Liver (tissue), 3 donors: ENCODE measurements around the gene SYMPK.

Source experiments
- FOXA2 ChIP-seq: IDR thresholded peaks from 2 replicates; pipeline ENCODE4 v1.6.1; 2016; ENCODE audit warnings: antibody characterized with exemption
- GABPA ChIP-seq, 2 donors: IDR thresholded peaks in 1 of 2; conservative IDR thresholded peaks in 1 of 2; 2 replicates each; pipeline ENCODE4 v1.6.1; 2016; ENCODE audit warnings: antibody characterized with exemption in 2 of 2, mild to moderate bottlenecking in 1 of 2, moderate library complexity in 1 of 2
- JUND ChIP-seq, 2 donors: IDR thresholded peaks; 2 replicates each; pipeline ENCODE4 v1.6.1; 2016; ENCODE audit warnings: antibody characterized with exemption in 2 of 2
- TF ChIP-seq, protein P1 (sequence below): fragments of 150-350 bp; IDR thresholded peaks from 2 replicates; pipeline ENCODE4 v1.5.1; 2017; ENCODE audit warnings: improper control_type of control experiment, low read depth, low read length; ENCODE audit not compliant: missing input control
- TF ChIP-seq, protein P2 (sequence below): IDR thresholded peaks from 2 replicates; pipeline ENCODE4 v1.6.1; 2016; ENCODE audit warnings: antibody characterized with exemption
- donor health status: healthy.
- donor health status: healthy.

DNA sequence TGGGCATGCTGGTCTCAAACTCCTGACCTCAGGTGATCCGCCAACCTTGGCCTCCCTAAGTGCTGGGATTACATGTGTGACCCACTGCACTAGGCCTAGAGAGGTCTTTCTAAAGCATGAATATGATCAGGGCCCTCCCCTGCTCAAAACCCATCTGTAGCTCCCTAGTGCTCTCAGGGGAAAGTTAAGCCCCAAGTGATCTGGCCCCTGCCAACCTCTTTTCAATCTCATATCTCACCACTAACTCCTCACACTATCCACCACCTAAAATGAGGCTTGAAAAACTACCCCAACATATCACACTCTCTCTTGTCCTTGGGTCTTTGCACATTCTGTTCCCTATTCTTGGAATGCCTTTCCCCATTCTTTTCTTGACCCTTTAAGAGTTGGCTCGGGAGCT, 68.3 kb downstream of the SYMPK start:
- TF ChIP-seq, protein P1, sequence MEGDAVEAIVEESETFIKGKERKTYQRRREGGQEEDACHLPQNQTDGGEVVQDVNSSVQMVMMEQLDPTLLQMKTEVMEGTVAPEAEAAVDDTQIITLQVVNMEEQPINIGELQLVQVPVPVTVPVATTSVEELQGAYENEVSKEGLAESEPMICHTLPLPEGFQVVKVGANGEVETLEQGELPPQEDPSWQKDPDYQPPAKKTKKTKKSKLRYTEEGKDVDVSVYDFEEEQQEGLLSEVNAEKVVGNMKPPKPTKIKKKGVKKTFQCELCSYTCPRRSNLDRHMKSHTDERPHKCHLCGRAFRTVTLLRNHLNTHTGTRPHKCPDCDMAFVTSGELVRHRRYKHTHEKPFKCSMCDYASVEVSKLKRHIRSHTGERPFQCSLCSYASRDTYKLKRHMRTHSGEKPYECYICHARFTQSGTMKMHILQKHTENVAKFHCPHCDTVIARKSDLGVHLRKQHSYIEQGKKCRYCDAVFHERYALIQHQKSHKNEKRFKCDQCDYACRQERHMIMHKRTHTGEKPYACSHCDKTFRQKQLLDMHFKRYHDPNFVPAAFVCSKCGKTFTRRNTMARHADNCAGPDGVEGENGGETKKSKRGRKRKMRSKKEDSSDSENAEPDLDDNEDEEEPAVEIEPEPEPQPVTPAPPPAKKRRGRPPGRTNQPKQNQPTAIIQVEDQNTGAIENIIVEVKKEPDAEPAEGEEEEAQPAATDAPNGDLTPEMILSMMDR = no peak
- TF ChIP-seq, protein P2, sequence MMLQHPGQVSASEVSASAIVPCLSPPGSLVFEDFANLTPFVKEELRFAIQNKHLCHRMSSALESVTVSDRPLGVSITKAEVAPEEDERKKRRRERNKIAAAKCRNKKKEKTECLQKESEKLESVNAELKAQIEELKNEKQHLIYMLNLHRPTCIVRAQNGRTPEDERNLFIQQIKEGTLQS = no peak
- TF ChIP-seq FOXA2 (no peak), GABPA (IDR thresholded peaks at IDR 0.05 in 1 of 2, conservative IDR thresholded peaks at IDR 0.05 in 1 of 2) (no peak), JUND (IDR thresholded peaks at IDR 0.05) (no peak)
